ENCODE results near the gene KRT37. TPM values are rescaled to one million over a fixed set of nuclear protein-coding genes. Genes with fewer than 3 reads are reported as not detected.

KRT37 gene
- total RNA-seq, 1 donor: not detected

DNA sequence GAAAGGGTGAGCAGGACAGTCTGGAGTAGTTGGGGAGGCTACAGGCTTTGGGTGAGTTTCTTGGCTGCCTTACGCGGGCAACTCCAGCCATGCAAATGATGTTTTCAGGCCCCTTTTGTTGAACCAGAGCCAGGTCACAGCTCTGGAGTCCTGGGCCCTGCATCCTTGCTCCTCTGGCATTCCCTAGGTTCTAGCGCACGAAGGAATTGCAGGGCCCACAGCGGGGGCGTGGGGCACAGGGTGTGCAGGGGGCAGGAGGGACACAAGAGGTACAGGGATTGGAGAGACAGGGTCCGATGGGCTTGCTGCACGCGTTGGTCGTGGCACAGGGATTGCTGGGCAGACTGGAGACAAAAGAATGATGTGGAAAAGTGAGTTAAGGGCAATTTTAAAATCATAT lies 30.6 kb downstream of the KRT37 start:
- DNase-seq (ENCODE audit: low read depth): no peak
- TF ChIP-seq, protein P1, sequence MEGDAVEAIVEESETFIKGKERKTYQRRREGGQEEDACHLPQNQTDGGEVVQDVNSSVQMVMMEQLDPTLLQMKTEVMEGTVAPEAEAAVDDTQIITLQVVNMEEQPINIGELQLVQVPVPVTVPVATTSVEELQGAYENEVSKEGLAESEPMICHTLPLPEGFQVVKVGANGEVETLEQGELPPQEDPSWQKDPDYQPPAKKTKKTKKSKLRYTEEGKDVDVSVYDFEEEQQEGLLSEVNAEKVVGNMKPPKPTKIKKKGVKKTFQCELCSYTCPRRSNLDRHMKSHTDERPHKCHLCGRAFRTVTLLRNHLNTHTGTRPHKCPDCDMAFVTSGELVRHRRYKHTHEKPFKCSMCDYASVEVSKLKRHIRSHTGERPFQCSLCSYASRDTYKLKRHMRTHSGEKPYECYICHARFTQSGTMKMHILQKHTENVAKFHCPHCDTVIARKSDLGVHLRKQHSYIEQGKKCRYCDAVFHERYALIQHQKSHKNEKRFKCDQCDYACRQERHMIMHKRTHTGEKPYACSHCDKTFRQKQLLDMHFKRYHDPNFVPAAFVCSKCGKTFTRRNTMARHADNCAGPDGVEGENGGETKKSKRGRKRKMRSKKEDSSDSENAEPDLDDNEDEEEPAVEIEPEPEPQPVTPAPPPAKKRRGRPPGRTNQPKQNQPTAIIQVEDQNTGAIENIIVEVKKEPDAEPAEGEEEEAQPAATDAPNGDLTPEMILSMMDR (IDR thresholded peaks at IDR 0.05; ENCODE audit: insufficient read depth, low read depth, low read length): no peak
- H3K4me3 ChIP-seq (ENCODE audit: low read depth, low read length): no peak overlapping the region

DNA sequence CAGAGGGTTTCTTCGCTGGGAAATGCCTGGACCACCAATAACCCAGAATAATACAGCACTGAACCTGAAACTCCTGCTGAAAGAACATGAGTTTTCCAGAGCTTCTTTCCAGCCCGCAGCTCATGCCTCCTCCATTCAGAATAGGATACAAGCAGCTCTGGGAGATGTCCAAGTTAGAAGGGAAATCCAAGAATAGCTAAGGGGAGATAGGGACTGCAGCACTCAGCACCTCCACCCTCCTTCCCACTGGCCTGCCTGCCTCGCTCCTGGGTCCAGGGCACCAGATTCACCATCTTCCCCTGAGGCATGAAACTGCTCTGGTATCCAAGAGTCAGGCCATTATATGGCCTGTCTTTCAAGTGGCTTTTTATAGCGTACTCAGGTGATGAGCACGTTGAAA lies 31.1 kb downstream of the KRT37 start:
- TF ChIP-seq, protein P1 (IDR thresholded peaks at IDR 0.05; ENCODE audit: insufficient read depth, low read depth, low read length): no peak
- DNase-seq (ENCODE audit: low read depth): no peak
- no peak overlapping the region for H3K4me3 ChIP-seq (ENCODE audit: low read depth, low read length)

DNA sequence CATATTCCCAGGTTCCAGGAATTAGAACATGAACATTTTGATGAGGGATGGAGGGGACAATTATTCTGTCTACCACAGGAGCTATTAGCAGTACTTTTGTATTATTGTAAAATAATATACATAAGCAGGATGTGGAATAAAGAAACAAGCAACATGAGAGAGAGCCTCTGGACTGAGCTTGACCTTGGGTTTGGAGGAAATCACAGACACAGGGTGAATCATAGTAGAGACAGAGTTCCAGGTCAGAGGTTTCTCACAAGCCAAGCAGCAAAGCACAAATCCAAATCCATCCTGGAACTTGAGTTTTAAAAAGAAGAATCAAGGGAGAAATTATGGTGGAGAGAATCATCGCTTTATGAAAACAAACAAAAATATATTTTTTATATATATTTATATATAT lies 32.1 kb downstream of the KRT37 start:
- H3K4me3 ChIP-seq (ENCODE audit: low read depth, low read length): no peak overlapping the region
- DNase-seq (ENCODE audit: low read depth): peak; percentile 59
- TF ChIP-seq, protein P1 (IDR thresholded peaks at IDR 0.05; ENCODE audit: insufficient read depth, low read depth, low read length): no peak

DNA sequence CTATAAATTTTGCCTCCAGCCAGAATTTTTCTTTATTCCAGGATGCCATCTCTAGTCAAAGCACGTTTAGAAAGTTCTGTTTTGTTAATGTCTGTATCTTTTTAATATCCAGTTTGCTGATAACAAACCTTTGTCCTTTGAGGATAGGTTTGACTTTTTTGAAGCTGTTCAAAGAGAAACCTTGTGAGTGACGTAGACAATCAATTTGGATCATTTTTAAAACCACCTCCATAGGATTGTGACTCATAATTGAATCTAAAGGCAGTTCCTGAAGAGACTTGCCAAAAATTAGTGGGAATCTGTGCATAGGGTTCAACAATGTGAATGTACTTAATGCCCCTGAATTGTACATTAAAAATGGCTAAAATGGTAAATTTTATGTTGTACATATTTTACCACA lies 32.9 kb downstream of the KRT37 start:
- DNase-seq (ENCODE audit: low read depth): no peak
- TF ChIP-seq, protein P1 (IDR thresholded peaks at IDR 0.05; ENCODE audit: insufficient read depth, low read depth, low read length): no peak
- no peak overlapping the region for H3K4me3 ChIP-seq (ENCODE audit: low read depth, low read length)

DNA sequence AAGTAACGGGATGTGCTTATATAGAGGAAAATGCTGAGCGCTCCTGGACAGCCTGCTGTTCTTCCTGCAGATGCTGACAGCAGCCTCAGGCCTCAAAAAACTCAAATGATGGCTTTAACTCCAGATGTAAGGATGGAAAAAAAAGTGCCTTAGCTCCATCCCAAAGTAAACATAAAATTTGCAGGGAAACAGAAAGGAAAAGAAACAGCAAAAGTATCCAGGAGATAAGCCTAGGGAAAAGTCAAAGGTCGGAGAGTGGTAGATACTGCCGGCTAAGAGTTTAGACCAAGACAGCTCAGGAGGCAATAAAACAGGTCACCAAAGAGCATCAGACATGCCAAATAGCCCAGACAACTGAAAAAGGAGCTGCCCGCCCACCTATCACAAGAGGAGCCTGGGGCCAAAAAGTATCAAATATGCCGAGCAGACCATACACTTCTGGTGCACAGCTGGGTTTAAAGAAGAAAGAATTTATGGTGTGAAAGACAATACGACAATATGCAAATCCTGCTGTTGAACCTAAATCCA lies 33.9 kb downstream of the KRT37 start:
- peak; percentile 57 for DNase-seq (ENCODE audit: low read depth)
- TF ChIP-seq, protein P1 (IDR thresholded peaks at IDR 0.05; ENCODE audit: insufficient read depth, low read depth, low read length): no peak
- no peak overlapping the region for H3K4me3 ChIP-seq (ENCODE audit: low read depth, low read length)

DNA sequence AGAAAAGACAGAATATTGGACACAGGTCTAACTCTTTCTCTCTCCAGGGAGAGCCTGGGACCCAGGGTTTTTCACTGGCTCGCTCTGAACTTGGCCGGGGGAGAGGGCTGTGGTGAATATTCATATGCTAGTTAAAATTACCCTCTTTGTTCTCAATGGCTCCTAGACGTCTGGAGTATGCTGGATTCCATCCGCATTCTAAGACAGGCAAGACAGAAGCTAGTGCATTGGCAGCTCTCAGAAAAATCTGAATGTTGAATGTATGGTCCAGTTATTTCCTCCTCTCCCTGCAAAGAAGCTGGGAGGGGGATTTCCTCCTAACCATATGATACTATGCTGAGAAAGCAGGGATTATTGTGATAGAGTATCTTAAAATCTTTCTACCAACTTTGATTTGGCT lies 36.7 kb downstream of the KRT37 start:
- no peak for DNase-seq (ENCODE audit: low read depth)
- TF ChIP-seq, protein P1 (IDR thresholded peaks at IDR 0.05; ENCODE audit: insufficient read depth, low read depth, low read length): no peak
- no peak overlapping the region for H3K4me3 ChIP-seq (ENCODE audit: low read depth, low read length)

DNA sequence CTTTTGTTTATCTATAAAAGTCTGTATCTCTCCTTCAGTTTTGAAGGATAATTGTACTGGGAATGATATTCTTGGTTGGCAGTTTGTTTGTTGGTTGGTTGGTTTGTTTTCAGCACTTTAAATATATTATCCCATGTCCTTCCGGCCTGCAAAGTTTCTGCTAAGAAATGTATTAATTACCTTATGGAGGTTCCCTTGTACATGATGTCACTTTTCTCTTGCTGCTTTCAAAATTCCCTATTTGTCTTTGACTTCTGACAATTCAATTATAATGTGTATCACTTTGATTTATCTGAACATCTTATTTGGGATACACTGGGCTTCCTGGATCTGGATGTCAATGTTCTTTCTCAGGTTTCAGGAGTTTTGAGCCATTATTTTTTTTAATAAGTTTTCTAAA lies 38.2 kb downstream of the KRT37 start:
- H3K4me3 ChIP-seq (ENCODE audit: low read depth, low read length): no peak overlapping the region
- TF ChIP-seq, protein P1 (IDR thresholded peaks at IDR 0.05; ENCODE audit: insufficient read depth, low read depth, low read length): no peak
- no peak for DNase-seq (ENCODE audit: low read depth)

Data from fibroblast of villous mesenchyme (primary cell).